CD4-positive, alpha-beta T cell treated with Interleukin-4 for 1 hour (primary cell): Measurements from ENCODE around the gene PARD3.

Experiments
- DNase-seq, 2 donors: peaks; one replicate each; pipeline ENCODE4 v3.0.0-alpha.2; 2020 to 2022

PARD3 gene

GRCh38 chr10:34736976-34737771 lies 77.9 kb downstream of the PARD3 start:
- DNase-seq, result no peak

DNA sequence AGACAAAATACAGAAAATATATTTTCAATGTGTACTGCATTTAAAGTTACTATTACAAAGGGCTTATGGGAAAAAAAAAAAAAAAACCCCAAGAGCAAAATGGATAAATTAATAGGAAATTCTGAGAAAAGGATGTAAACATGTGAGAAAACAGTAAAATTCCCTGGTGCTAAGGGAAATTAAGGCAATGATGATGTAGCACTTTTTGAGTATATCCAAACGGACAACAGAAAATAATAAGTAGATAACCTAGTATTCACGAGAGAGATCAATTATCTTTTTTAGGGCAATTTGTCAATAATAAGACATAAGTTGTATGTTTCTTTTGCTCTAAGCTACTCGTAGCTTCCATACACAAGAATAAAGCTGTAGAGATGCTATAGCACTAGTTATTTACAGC lies 80.2 kb downstream of the PARD3 start:
- DNase-seq, result no peak

DNA sequence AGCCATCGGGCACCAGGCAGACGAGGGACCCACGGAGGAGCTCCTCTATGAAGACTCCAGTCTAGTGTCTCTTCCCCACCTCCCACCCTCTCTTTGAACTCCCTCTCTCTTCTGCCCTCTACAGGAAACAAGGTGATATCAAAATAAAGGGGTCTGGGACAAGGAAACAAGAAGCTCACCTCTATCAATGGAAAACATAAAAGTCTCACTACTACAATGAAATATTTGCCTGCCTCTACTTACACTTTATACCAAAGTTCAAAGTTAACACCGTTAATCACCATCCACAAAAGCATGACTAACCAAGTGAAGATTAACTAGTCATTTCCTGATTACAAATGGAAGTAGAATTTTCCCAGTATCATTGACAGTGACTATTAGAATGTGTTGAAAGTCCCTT lies 82.2 kb downstream of the PARD3 start:
- no peak for DNase-seq

DNA sequence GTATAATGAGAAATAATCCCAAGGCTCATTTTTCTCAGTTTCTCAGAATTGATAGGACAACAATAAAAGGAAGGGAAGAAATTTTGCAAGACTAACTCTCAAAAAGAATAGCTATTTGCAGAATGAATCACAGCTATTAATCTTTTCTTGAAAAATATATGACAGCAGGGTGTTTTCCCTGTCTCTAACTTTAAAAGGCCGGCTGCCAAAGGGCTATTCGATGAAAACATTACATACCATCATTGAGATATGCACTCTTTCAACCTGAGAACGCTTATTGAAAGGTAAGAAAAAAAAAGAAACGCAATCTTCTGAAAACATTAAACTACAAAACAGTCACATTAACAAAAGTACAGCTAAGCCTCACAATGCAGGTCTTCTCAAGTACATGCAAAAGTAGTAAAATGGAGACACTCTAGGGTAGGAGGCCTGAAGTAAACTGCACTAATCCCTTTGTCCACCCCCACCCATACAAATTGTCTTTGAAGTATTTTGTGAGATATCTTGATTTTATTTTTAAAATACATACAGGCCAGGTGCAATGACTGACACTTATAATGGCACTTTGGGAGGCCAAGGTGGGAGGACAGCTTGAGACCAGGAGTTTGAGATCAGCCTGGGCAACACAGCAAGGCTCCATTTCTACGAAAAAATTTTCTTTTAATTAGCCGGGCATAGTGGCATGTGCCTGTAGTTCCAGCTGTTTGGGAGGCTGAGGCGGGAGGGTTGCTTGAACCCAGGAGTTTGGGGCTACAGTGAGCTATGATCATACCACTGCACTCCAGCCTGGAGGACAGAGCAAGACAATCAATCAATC lies 83.0 kb downstream of the PARD3 start:
- no peak for DNase-seq

DNA sequence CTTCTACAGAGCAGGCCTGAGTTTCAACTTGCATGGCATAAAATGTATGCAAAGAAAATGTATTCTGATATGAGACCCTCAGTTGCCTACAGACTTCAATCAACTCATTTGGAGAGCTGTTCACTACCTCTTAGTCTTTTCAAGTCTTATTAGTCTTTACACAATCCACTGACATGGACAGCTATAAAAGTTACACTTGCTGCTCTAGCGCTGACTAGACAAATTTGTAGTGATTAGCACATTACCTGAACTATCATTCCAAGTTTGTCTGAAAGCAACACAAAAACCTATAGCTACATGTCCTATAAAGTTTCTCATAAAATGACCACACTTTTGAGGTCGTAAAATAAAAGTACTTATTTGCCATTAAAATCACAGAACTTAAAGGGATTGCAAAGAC lies 83.9 kb downstream of the PARD3 start:
- no peak for DNase-seq

DNA sequence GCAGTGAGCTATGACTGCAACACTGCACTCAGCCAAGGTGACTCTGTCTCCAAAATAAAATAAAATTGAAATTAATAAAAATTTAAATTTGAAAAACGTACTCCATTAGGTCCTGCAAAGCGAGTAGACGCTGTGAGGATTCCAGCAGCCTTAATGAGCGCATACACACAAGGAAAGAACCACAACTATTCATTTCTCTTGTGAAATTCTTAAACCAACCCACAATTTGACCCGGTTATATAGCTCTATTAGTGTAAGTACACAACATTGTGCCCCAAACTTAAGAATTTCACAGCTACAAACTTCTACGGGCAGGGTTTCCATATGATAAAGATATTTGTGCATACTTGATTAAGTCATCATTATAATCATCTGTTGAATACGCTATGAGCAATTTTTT lies 84.4 kb downstream of the PARD3 start:
- no peak for DNase-seq

DNA sequence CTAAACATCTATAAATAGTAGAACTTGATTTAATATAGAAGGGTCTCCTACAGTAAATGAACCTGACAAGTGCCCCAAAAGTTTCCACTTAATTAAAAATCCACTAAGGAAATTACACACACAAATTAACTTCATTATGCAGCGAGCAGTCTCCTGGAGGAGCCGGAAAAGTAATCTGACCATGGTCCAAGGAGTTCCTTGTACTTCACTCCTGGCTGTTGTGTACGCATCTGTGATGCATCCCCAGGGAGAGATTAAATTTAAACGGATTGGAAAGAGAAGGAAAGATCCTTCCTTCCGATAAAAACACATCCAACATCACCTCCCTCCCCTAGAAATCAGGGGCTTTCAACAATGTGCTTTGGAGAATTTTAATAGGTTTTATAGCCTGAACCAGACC lies 85.5 kb downstream of the PARD3 start:
- DNase-seq, result no peak

GRCh38 chr10:34728361-34728760 lies 86.7 kb downstream of the PARD3 start:
- no peak for DNase-seq

DNA sequence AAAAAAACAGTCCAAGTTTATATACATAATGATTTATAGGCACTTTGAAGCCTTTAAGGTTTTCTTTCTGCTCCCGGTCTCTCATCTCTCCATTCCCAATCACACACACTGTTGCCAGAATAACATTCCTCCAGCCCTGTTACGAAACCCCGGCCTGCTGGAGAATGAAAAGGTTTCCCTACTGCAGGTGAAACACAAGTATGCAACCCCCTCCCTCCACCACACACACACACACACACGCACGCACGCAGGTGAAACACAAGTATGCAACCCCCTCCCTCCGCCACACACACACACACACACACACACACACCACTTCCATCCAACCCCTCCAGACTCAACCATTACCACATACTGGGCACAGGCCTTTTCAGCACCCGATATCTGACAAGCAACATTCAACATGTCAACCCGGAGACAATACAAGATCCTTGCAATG lies 87.5 kb downstream of the PARD3 start:
- no peak for DNase-seq

GRCh38 chr10:34726862-34727261 lies 88.2 kb downstream of the PARD3 start:
- no peak for DNase-seq

DNA sequence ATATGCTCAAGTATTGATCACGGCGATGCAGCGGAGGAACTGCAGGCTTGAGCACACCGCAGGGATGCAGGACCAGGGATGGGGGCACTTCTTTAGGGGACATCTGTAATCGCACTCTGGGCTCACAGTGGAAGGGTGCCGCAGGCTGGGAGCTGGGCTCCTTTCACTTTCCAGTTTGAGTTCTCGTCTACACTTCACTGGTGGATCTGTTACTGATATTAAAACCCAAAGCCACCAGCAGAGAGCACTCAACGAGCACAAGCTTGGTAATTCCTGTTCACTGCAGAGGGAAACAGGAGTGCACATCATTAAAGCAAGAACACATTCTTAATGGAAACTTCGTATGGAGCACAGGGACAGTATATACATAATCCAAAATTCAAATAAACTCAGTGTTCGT lies 91.3 kb downstream of the PARD3 start:
- DNase-seq, result no peak

GRCh38 chr10:34722404-34722803 lies 92.7 kb downstream of the PARD3 start:
- DNase-seq, result no peak

DNA sequence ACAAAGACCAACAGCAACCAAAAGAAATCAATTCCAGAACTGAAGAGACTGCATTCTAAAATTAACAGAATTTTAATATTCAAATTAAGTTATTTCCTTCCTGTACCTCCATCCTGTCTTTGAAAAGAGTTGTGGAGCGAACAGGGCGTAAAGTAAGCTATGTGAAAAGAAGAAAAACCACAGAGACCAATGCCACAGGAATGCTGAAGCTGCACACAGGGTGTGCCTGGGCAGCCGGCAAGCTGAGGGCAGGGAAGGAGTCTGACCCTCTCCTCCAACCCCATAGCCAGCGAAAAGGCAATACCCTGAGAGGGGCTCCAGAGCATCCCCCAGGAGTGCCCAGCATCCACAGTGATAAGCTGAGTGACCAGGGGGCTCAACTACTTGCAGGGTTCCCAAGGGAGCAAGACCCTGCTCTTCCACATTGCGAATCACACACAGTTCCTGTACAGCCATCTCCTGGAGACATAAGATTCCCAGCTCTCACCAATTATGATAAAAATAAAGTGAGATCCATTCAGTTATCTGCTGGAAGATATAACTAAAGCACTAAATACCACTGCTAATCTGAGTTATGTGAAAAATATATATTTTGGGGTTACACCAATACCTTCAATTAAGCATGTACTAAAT lies 93.8 kb downstream of the PARD3 start:
- no peak for DNase-seq

DNA sequence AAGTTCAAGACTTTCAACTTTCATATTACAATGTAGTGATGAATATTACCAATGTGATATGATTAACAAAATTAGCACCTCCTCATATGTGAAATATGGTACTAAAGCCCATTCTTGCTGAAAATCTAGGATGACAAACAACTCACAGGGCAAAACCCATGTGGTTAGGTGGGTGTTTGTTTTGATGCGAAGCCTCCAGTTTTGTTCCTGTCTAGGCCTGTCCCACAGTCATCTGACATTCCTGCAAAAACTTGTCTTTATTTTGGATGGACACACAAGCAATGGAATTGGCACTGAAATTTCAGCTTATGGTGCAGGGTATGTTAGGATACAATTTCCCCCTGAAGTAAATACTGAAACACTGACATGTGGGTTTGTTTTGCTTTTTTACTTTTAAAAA lies 95.3 kb downstream of the PARD3 start:
- no peak for DNase-seq

GRCh38 chr10:34719328-34719727 lies 95.8 kb downstream of the PARD3 start:
- DNase-seq, result no peak

DNA sequence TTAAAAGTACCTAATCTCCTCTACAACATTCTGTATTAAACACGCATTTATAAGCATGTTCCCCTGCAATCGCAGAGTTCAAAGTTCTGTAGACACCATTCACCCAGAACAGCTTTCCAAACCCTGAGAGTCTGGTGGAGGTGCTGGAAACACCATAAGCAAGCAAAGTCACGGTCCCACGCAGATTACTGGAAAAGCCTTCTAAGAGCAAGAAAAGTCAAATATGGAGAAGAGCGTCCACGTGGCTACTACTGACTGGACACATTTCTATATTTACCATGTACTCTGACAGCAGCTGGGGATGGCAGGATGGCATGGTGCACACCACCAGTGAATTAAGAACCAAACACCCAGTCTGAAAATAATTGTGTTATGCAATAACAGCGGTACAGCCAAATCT lies 97.7 kb downstream of the PARD3 start:
- no peak for DNase-seq

- DNase-seq, result no peak
Observed at GRCh38 chr10:34716958-34717357, 98.1 kb downstream of the PARD3 start.

DNA sequence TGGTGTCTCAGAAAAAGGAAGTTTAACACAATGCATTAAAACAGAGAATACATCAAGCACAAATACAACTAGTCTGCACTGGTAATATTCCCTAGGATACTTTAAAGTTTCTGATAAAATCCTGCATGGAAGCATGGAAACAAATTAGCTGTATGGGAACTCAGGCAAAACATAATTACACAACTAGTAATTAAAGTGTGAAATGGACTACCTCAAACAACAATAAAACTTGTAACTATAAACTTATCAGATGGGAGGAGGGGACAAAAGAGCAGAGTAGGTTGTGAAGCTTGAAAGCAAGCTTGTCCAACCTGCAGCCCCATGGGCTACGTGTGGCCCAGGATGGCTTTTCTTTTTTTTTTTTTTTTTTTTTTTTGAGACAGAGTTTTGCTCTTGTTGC lies 98.9 kb downstream of the PARD3 start:
- no peak for DNase-seq

GRCh38 chr10:34715511-34716187 lies 99.4 kb downstream of the PARD3 start:
- no peak for DNase-seq

- no peak for DNase-seq
Observed at GRCh38 chr10:34713875-34714274, 101.2 kb downstream of the PARD3 start.

DNA sequence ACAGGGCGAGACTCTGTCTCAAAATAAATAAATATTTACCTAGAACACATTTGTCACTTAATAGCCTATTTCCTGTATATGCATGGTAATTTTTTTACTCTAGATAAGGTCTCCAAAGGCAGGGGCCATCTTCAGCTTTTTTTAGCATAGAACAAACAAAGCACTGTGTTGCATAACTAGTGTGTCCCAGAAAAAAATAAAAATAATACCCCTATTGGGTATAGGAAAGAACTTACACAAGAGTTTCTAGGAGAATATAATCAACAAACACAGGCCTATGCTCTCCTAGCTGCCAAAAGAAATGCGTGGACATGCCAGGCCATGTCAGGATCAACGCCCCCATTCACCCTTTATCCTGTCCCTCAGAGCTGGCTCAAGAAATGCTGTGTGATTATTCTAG lies 103.6 kb downstream of the PARD3 start:
- DNase-seq, result no peak

DNA sequence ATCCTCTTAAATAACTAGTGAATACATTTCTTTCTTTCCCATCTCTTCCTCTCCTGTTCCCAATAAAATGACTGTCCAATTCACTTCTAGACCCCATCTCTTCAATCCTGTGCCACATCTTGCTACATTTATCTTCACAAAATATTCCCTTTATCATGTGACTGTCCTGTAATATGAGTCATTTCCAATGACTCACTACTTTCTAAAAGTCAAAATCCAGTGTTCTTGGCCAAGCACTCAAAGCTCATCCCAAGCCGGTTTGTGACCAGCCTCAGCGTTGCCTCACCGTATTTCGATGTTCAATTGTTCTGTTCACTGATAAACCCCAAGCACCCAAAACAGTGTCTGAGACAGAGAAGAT lies 104.7 kb downstream of the PARD3 start:
- no peak for DNase-seq

- DNase-seq, result no peak
Observed at GRCh38 chr10:34709637-34710390, 105.3 kb downstream of the PARD3 start.
